IMR-90 (cell line): Measurements from ENCODE around the gene PODXL. TPM values are rescaled to one million over a fixed set of nuclear protein-coding genes. Genes with fewer than 3 reads are reported as not detected.

Source experiments
- ATAC-seq: fragments of 200-7000 bp; cut with Tn5 transposase; 2 replicates; pipeline ENCODE4 v1.9.1; 2020; ENCODE audit warnings: low read depth, mild to moderate bottlenecking, moderate library complexity
- BruUV-seq: library from RNA; stranded (reverse); fragments of 400-500 nt; replicated peaks from 2 replicates; lab custom pipeline; 2021; lab: Mats Ljungman, UMichigan
- CTCF ChIA-PET: fragments of 300-600 bp; formaldehyde crosslinking; extraction: SDS; loops from one replicate; lab custom pipeline; 2021; ENCODE audit warnings: antibody characterized with exemption; lab: Yijun Ruan, JAX
- POLR2A ChIA-PET: fragments of 300-600 bp; sonication (Branson Sonifier 250); formaldehyde crosslinking; loops from one replicate; lab custom pipeline; 2022; ENCODE audit warnings: antibody characterized with exemption; ENCODE audit not compliant: unreplicated experiment; lab: Charles Lee
- DNase-seq: peaks from one replicate; pipeline ENCODE4 v3.0.0; 2013
- H2AFZ ChIP-seq: replicated peaks from 2 replicates; pipeline ENCODE3; 2013; ENCODE audit warnings: low read length, mild to moderate bottlenecking; ENCODE audit not compliant: poor library complexity
- H2AK5ac ChIP-seq: 2 replicates; pipeline ENCODE4 v1.6.1; 2013; ENCODE audit warnings: low read depth, low read length, inconsistent platforms
- H2AK9ac ChIP-seq: replicated peaks from 2 replicates; pipeline ENCODE3; 2013; ENCODE audit warnings: mild to moderate bottlenecking, low read depth, low read length, moderate library complexity; ENCODE audit not compliant: poor library complexity
- H2BK120ac ChIP-seq: 2 replicates; pipeline ENCODE4 v1.6.1; 2013; ENCODE audit warnings: low read depth, low read length, inconsistent platforms
- H2BK15ac ChIP-seq: 3 replicates; pipeline ENCODE4 v1.6.1; 2013; ENCODE audit warnings: low read depth, low read length, inconsistent platforms
- H2BK20ac ChIP-seq: 2 replicates; pipeline ENCODE4 v1.6.1; 2013; ENCODE audit warnings: low read depth, mild to moderate bottlenecking, inconsistent platforms, low read length, moderate library complexity
- H2BK5ac ChIP-seq: 2 replicates; pipeline ENCODE4 v1.6.1; 2013; ENCODE audit warnings: mild to moderate bottlenecking, low read depth, low read length, inconsistent platforms; ENCODE audit not compliant: poor library complexity, severe bottlenecking
- H3K14ac ChIP-seq: replicated peaks from 2 replicates; pipeline ENCODE4 v1.6.1; 2013; ENCODE audit warnings: low read depth, low read length, inconsistent platforms
- H3K18ac ChIP-seq: 2 replicates; pipeline ENCODE4 v1.6.1; 2013; ENCODE audit warnings: low read depth, low read length, control low read depth
- H3K23ac ChIP-seq: 2 replicates; pipeline ENCODE4 v1.6.1; 2013; ENCODE audit warnings: low read depth, low read length, inconsistent platforms
- H3K27ac ChIP-seq: 2 replicates; pipeline ENCODE4 v1.5.1; 2013; ENCODE audit warnings: mild to moderate bottlenecking, control low read depth, low read length; ENCODE audit not compliant: insufficient read depth
- H3K27me3 ChIP-seq: 2 replicates; pipeline ENCODE4 v1.6.1; 2013; ENCODE audit warnings: low read length; ENCODE audit not compliant: control insufficient read depth, insufficient read depth
- H3K36me3 ChIP-seq: 2 replicates; pipeline ENCODE4 v1.6.1; 2013; ENCODE audit warnings: low read length, mixed read lengths; ENCODE audit not compliant: control insufficient read depth, insufficient read depth
- H3K4ac ChIP-seq: 2 replicates; pipeline ENCODE4 v1.6.1; 2013; ENCODE audit warnings: low read depth, low read length, inconsistent platforms
- H3K4me1 ChIP-seq: 2 replicates; pipeline ENCODE4 v1.6.1; 2013; ENCODE audit warnings: low read length, mixed read lengths; ENCODE audit not compliant: control insufficient read depth, insufficient read depth
- H3K4me2 ChIP-seq: 2 replicates; pipeline ENCODE4 v1.6.1; 2013; ENCODE audit warnings: low read depth, mild to moderate bottlenecking, control low read depth, low read length, moderate library complexity
- H3K4me3 ChIP-seq: 2 replicates; pipeline ENCODE4 v1.5.1; 2013; ENCODE audit warnings: low read depth, mild to moderate bottlenecking, control low read depth, low read length, moderate library complexity; ENCODE audit not compliant: insufficient read depth
- H3K56ac ChIP-seq: 2 replicates; pipeline ENCODE4 v1.6.1; 2013; ENCODE audit warnings: low read length, inconsistent platforms; ENCODE audit not compliant: insufficient read depth; ENCODE audit errors: extremely low read depth
- H3K79me1 ChIP-seq, 2 experiments: 2 replicates each; pipeline ENCODE4 v1.6.1; 2013; ENCODE audit warnings: low read length in 2 of 2, inconsistent platforms in 1 of 2, low read depth in 1 of 2
- H3K9ac ChIP-seq: 2 replicates; pipeline ENCODE4 v1.6.1; 2013; ENCODE audit warnings: low read depth, low read length, control low read depth
- H3K9me1 ChIP-seq: 2 replicates; pipeline ENCODE4 v1.6.1; 2013; ENCODE audit warnings: low read length, inconsistent platforms; ENCODE audit not compliant: insufficient read depth
- H3K9me3 ChIP-seq: 2 replicates; pipeline ENCODE4 v1.6.1; 2013; ENCODE audit warnings: low read length; ENCODE audit not compliant: control insufficient read depth, insufficient read depth
- H4K20me1 ChIP-seq: 2 replicates; pipeline ENCODE4 v1.6.1; 2013; ENCODE audit warnings: low read length, inconsistent platforms; ENCODE audit not compliant: insufficient read depth
- H4K5ac ChIP-seq: 2 replicates; pipeline ENCODE4 v1.6.1; 2013; ENCODE audit warnings: mild to moderate bottlenecking, low read depth, low read length, control low read depth
- H4K8ac ChIP-seq, 2 experiments: 2 replicates each; pipeline ENCODE4 v1.6.1; 2013; ENCODE audit warnings: low read depth in 2 of 2, low read length in 2 of 2, control low read depth in 1 of 2, inconsistent platforms in 1 of 2
- H4K91ac ChIP-seq: 2 replicates; pipeline ENCODE4 v1.6.1; 2013; ENCODE audit warnings: low read depth, low read length, inconsistent platforms; ENCODE audit not compliant: insufficient read depth
- BHLHE40 ChIP-seq: fragments of 150-350 bp; IDR thresholded peaks from 2 replicates; pipeline ENCODE4 v1.6.1; 2016; ENCODE audit warnings: mild to moderate bottlenecking, low read depth, low read length
- CEBPB ChIP-seq: IDR thresholded peaks from 2 replicates; pipeline ENCODE4 v1.6.1; 2012; ENCODE audit warnings: low read depth, low read length, improper control_type of control experiment
- CHD1 ChIP-seq: IDR thresholded peaks from 2 replicates; pipeline ENCODE4 v1.6.1; 2012; ENCODE audit warnings: low read depth, low read length, improper control_type of control experiment
- FOS ChIP-seq: fragments of 150-350 bp; IDR thresholded peaks from 2 replicates; pipeline ENCODE4 v1.6.1; 2016; ENCODE audit warnings: low read depth, low read length
- MXI1 ChIP-seq: IDR thresholded peaks from 2 replicates; pipeline ENCODE4 v1.6.1; 2012; ENCODE audit warnings: low read depth, mild to moderate bottlenecking, low read length, moderate library complexity, borderline replicate concordance
- NFE2L2 ChIP-seq: fragments of 150-350 bp; IDR thresholded peaks from 2 replicates; pipeline ENCODE4 v1.6.1; 2016; ENCODE audit warnings: low read depth, mild to moderate bottlenecking, low read length
- POLR2A ChIP-seq: IDR thresholded peaks from 2 replicates; pipeline ENCODE4 v1.6.1; 2012; ENCODE audit warnings: mild to moderate bottlenecking, low read depth, low read length
- RAD21 ChIP-seq: IDR thresholded peaks from 2 replicates; pipeline ENCODE4 v1.6.1; 2012; ENCODE audit warnings: low read length, improper control_type of control experiment
- RCOR1 ChIP-seq: IDR thresholded peaks from 2 replicates; pipeline ENCODE4 v1.6.1; 2012; ENCODE audit warnings: mild to moderate bottlenecking, low read length, improper control_type of control experiment; ENCODE audit not compliant: insufficient replicate concordance
- RFX5 ChIP-seq: IDR thresholded peaks from 2 replicates; pipeline ENCODE4 v1.8.0; 2012; ENCODE audit warnings: low read depth, mild to moderate bottlenecking, low read length, moderate library complexity
- SMC3 ChIP-seq: fragments of 150-350 bp; IDR thresholded peaks from 2 replicates; pipeline ENCODE4 v1.6.1; 2016; ENCODE audit warnings: low read depth, mild to moderate bottlenecking, antibody characterized with exemption, low read length, moderate library complexity
- WGBS, 2 experiments: methylation state at CpG; one replicate each; pipeline versions ENCODE4 v1.1.5 to v1.1.7; 2013; ENCODE audit warnings: missing lambda C conversion rate in 2 of 2; ENCODE audit not compliant: insufficient read length in 1 of 2; ENCODE audit errors: extremely low coverage in 2 of 2; 5-methylcytosine and 5-hydroxymethylcytosine counted together
- dilution Hi-C: fragments of 300-500 bp; cut with HindIII; formaldehyde crosslinking; loops from one replicate; pipeline ENCODE4 v1.14.3; 2018; ENCODE audit warnings: low sequenced_read_pairs; ENCODE audit not compliant: unreplicated experiment
- in situ Hi-C: fragments of 300-500 bp; cut with MboI; formaldehyde crosslinking; loops from 3 replicates; pipeline ENCODE4 v1.14.3; 2019; ENCODE audit warnings: low sequenced_read_pairs, inconsistent platforms, mixed read lengths
- intact Hi-C: fragments of 100-400 bp; cut with micrococcal nuclease; formaldehyde crosslinking; loops from 2 replicates; pipeline ENCODE4 v1.10.0; 2022
- polyA plus RNA-seq, 3 experiments: library from polyadenylated mRNA; depleted of rRNA; stranded (reverse); fragments of >200 nt; gene quantifications; 2 replicates each; pipeline ENCODE4 v1.2.3, GENCODE V29; 2012; ENCODE audit warnings: low replicate concordance in 1 of 3
- total RNA-seq: library from RNA; depleted of rRNA; stranded (reverse); fragments of >200 nt; gene quantifications from 2 replicates; pipeline ENCODE4 v1.2.3, GENCODE V29; 2012
- TF ChIP-seq, protein P1 (sequence below): fragments of 150-350 bp; IDR thresholded peaks from 2 replicates; pipeline ENCODE4 v1.6.1; 2016; ENCODE audit warnings: low read depth, mild to moderate bottlenecking, low read length, moderate library complexity, borderline replicate concordance

PODXL gene
- total and polyA plus RNA-seq, 2 of the 4 experiments (the other 2 are of a cell fraction): 1.3 to 3.8 TPM

DNA sequence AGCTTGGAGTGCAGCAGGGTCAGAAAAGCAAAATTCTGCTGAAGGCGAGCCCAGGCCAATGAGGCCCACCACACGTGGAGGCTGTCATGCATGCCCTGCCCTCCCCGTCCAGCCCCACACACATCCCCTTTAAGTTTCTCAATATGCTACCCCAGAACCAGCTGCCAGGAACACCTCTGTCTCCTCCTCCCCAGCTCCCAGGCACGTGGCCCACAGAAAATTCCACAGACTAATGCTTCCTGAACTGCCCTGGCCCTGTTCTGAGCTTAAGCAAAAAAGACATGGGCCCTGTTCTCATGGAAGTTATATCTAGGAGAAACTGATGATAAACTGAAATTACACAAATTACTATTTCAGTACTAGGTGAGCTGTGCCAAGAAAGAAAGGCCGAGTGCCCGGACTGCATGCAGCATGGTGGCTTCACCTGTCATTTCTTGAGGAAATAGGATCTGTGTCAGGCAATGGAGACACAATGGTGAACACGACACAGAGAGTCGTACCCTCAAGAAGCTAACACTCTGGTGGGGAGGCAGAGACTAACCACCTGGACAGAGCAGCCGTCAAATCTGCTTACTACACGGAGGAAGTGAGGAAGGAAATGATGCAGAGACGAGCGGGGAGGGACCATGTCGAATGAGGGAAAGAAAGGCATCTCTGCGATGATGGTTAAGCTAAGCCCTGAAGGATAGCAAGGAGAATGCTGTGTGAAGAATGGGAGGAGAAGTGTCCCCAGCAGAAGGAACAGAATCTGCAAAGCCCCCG lies 44.5 kb downstream of the PODXL start:
- POLR2A ChIA-PET: no interaction called here
- Histone ChIP-seq H3K4me2 (no peak overlapping the region), H3K18ac (no peak overlapping the region), H4K8ac (no peak overlapping the region), H2AFZ (no peak overlapping the region), H3K56ac (no peak overlapping the region), H3K79me1 (peaks cover 0 to 6% of the 10 kb centered on the region in 2 experiments; a peak in 1 of 4 replicates), H3K27me3 (no peaks in the 10 kb centered on the region; the same call in 1 of the 2 replicates), H3K27ac (no peak overlapping the region), H3K4me3 (no peak overlapping the region), H4K91ac (no peak overlapping the region), H3K14ac (no peak overlapping the region), H2BK5ac (no peak overlapping the region), H4K20me1 (no peaks in the 10 kb centered on the region), H3K9ac (no peak overlapping the region), H4K5ac (no peak overlapping the region), H3K9me1 (peaks cover 4% of the 10 kb centered on the region), H2BK120ac (no peak overlapping the region), H2BK15ac (no peak overlapping the region), H3K23ac (no peak overlapping the region), H3K36me3 (no peaks in the 10 kb centered on the region), H2BK20ac (no peak overlapping the region), H3K9me3 (no peaks in the 10 kb centered on the region), H2AK9ac (no peak overlapping the region), H3K4me1 (no peaks in the 10 kb centered on the region), H2AK5ac (no peak overlapping the region), H3K4ac (no peak overlapping the region)
- ATAC-seq (no peak), DNase-seq (no peak)
- TF ChIP-seq MXI1 (no peak), CEBPB (no peak), POLR2A (no peak), NFE2L2 (no peak), SMC3 (no peak), RAD21 (no peak), FOS (no peak), RCOR1 (no peak), CHD1 (no peak), RFX5 (no peak), BHLHE40 (no peak)
- TF ChIP-seq, protein P1, sequence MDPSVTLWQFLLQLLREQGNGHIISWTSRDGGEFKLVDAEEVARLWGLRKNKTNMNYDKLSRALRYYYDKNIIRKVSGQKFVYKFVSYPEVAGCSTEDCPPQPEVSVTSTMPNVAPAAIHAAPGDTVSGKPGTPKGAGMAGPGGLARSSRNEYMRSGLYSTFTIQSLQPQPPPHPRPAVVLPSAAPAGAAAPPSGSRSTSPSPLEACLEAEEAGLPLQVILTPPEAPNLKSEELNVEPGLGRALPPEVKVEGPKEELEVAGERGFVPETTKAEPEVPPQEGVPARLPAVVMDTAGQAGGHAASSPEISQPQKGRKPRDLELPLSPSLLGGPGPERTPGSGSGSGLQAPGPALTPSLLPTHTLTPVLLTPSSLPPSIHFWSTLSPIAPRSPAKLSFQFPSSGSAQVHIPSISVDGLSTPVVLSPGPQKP: no peak
- dilution Hi-C loops: no loop called here
- in situ Hi-C loops: loop anchor here (5.0 kb wide), 1 partner anchor 140 kb away; no protein-coding TSS in a partner anchor
- CTCF ChIA-PET: interaction anchor here (1.2 kb wide), 1 partner anchor 121 kb away, joined by 3 read pairs; no protein-coding TSS in a partner anchor
- intact Hi-C loops: no loop called here
- BruUV-seq: no TSS peak
- WGBS, 2 experiments: 87% methylated on average over 8 of the region's 15 CpGs; no CpG with 5 or more reads in 1 of the 2 experiments
